IMR-90 (cell line): Measurements from ENCODE around the gene PTEN. TPM values are rescaled to one million over a fixed set of nuclear protein-coding genes. Genes with fewer than 3 reads are reported as not detected.

Source experiments
- ATAC-seq: fragments of 200-7000 bp; cut with Tn5 transposase; 2 replicates; pipeline ENCODE4 v1.9.1; 2020; ENCODE audit warnings: low read depth, mild to moderate bottlenecking, moderate library complexity
- BruUV-seq: library from RNA; stranded (reverse); fragments of 400-500 nt; replicated peaks from 2 replicates; lab custom pipeline; 2021; lab: Mats Ljungman, UMichigan
- CTCF ChIA-PET: fragments of 300-600 bp; formaldehyde crosslinking; extraction: SDS; loops from one replicate; lab custom pipeline; 2021; ENCODE audit warnings: antibody characterized with exemption; lab: Yijun Ruan, JAX
- POLR2A ChIA-PET: fragments of 300-600 bp; sonication (Branson Sonifier 250); formaldehyde crosslinking; loops from one replicate; lab custom pipeline; 2022; ENCODE audit warnings: antibody characterized with exemption; ENCODE audit not compliant: unreplicated experiment; lab: Charles Lee
- DNase-seq: peaks from one replicate; pipeline ENCODE4 v3.0.0; 2013
- H2AFZ ChIP-seq: replicated peaks from 2 replicates; pipeline ENCODE3; 2013; ENCODE audit warnings: low read length, mild to moderate bottlenecking; ENCODE audit not compliant: poor library complexity
- H2AK5ac ChIP-seq: 2 replicates; pipeline ENCODE4 v1.6.1; 2013; ENCODE audit warnings: low read depth, low read length, inconsistent platforms
- H2AK9ac ChIP-seq: replicated peaks from 2 replicates; pipeline ENCODE3; 2013; ENCODE audit warnings: mild to moderate bottlenecking, low read depth, low read length, moderate library complexity; ENCODE audit not compliant: poor library complexity
- H2BK120ac ChIP-seq: 2 replicates; pipeline ENCODE4 v1.6.1; 2013; ENCODE audit warnings: low read depth, low read length, inconsistent platforms
- H2BK15ac ChIP-seq: 3 replicates; pipeline ENCODE4 v1.6.1; 2013; ENCODE audit warnings: low read depth, low read length, inconsistent platforms
- H2BK20ac ChIP-seq: 2 replicates; pipeline ENCODE4 v1.6.1; 2013; ENCODE audit warnings: low read depth, mild to moderate bottlenecking, inconsistent platforms, low read length, moderate library complexity
- H2BK5ac ChIP-seq: 2 replicates; pipeline ENCODE4 v1.6.1; 2013; ENCODE audit warnings: mild to moderate bottlenecking, low read depth, low read length, inconsistent platforms; ENCODE audit not compliant: poor library complexity, severe bottlenecking
- H3K14ac ChIP-seq: replicated peaks from 2 replicates; pipeline ENCODE4 v1.6.1; 2013; ENCODE audit warnings: low read depth, low read length, inconsistent platforms
- H3K18ac ChIP-seq: 2 replicates; pipeline ENCODE4 v1.6.1; 2013; ENCODE audit warnings: low read depth, low read length, control low read depth
- H3K23ac ChIP-seq: 2 replicates; pipeline ENCODE4 v1.6.1; 2013; ENCODE audit warnings: low read depth, low read length, inconsistent platforms
- H3K27ac ChIP-seq: 2 replicates; pipeline ENCODE4 v1.5.1; 2013; ENCODE audit warnings: mild to moderate bottlenecking, control low read depth, low read length; ENCODE audit not compliant: insufficient read depth
- H3K27me3 ChIP-seq: 2 replicates; pipeline ENCODE4 v1.6.1; 2013; ENCODE audit warnings: low read length; ENCODE audit not compliant: control insufficient read depth, insufficient read depth
- H3K36me3 ChIP-seq: 2 replicates; pipeline ENCODE4 v1.6.1; 2013; ENCODE audit warnings: low read length, mixed read lengths; ENCODE audit not compliant: control insufficient read depth, insufficient read depth
- H3K4ac ChIP-seq: 2 replicates; pipeline ENCODE4 v1.6.1; 2013; ENCODE audit warnings: low read depth, low read length, inconsistent platforms
- H3K4me1 ChIP-seq: 2 replicates; pipeline ENCODE4 v1.6.1; 2013; ENCODE audit warnings: low read length, mixed read lengths; ENCODE audit not compliant: control insufficient read depth, insufficient read depth
- H3K4me2 ChIP-seq: 2 replicates; pipeline ENCODE4 v1.6.1; 2013; ENCODE audit warnings: low read depth, mild to moderate bottlenecking, control low read depth, low read length, moderate library complexity
- H3K4me3 ChIP-seq: 2 replicates; pipeline ENCODE4 v1.5.1; 2013; ENCODE audit warnings: low read depth, mild to moderate bottlenecking, control low read depth, low read length, moderate library complexity; ENCODE audit not compliant: insufficient read depth
- H3K56ac ChIP-seq: 2 replicates; pipeline ENCODE4 v1.6.1; 2013; ENCODE audit warnings: low read length, inconsistent platforms; ENCODE audit not compliant: insufficient read depth; ENCODE audit errors: extremely low read depth
- H3K79me1 ChIP-seq, 2 experiments: 2 replicates each; pipeline ENCODE4 v1.6.1; 2013; ENCODE audit warnings: low read length in 2 of 2, inconsistent platforms in 1 of 2, low read depth in 1 of 2
- H3K9ac ChIP-seq: 2 replicates; pipeline ENCODE4 v1.6.1; 2013; ENCODE audit warnings: low read depth, low read length, control low read depth
- H3K9me1 ChIP-seq: 2 replicates; pipeline ENCODE4 v1.6.1; 2013; ENCODE audit warnings: low read length, inconsistent platforms; ENCODE audit not compliant: insufficient read depth
- H3K9me3 ChIP-seq: 2 replicates; pipeline ENCODE4 v1.6.1; 2013; ENCODE audit warnings: low read length; ENCODE audit not compliant: control insufficient read depth, insufficient read depth
- H4K20me1 ChIP-seq: 2 replicates; pipeline ENCODE4 v1.6.1; 2013; ENCODE audit warnings: low read length, inconsistent platforms; ENCODE audit not compliant: insufficient read depth
- H4K5ac ChIP-seq: 2 replicates; pipeline ENCODE4 v1.6.1; 2013; ENCODE audit warnings: mild to moderate bottlenecking, low read depth, low read length, control low read depth
- H4K8ac ChIP-seq, 2 experiments: 2 replicates each; pipeline ENCODE4 v1.6.1; 2013; ENCODE audit warnings: low read depth in 2 of 2, low read length in 2 of 2, control low read depth in 1 of 2, inconsistent platforms in 1 of 2
- H4K91ac ChIP-seq: 2 replicates; pipeline ENCODE4 v1.6.1; 2013; ENCODE audit warnings: low read depth, low read length, inconsistent platforms; ENCODE audit not compliant: insufficient read depth
- BHLHE40 ChIP-seq: fragments of 150-350 bp; IDR thresholded peaks from 2 replicates; pipeline ENCODE4 v1.6.1; 2016; ENCODE audit warnings: mild to moderate bottlenecking, low read depth, low read length
- CEBPB ChIP-seq: IDR thresholded peaks from 2 replicates; pipeline ENCODE4 v1.6.1; 2012; ENCODE audit warnings: low read depth, low read length, improper control_type of control experiment
- CHD1 ChIP-seq: IDR thresholded peaks from 2 replicates; pipeline ENCODE4 v1.6.1; 2012; ENCODE audit warnings: low read depth, low read length, improper control_type of control experiment
- MAZ ChIP-seq: IDR thresholded peaks from 2 replicates; pipeline ENCODE4 v1.6.1; 2012; ENCODE audit warnings: low read depth, mild to moderate bottlenecking, low read length, improper control_type of control experiment, moderate library complexity, borderline replicate concordance
- MXI1 ChIP-seq: IDR thresholded peaks from 2 replicates; pipeline ENCODE4 v1.6.1; 2012; ENCODE audit warnings: low read depth, mild to moderate bottlenecking, low read length, moderate library complexity, borderline replicate concordance
- RAD21 ChIP-seq: IDR thresholded peaks from 2 replicates; pipeline ENCODE4 v1.6.1; 2012; ENCODE audit warnings: low read length, improper control_type of control experiment
- RFX5 ChIP-seq: IDR thresholded peaks from 2 replicates; pipeline ENCODE4 v1.8.0; 2012; ENCODE audit warnings: low read depth, mild to moderate bottlenecking, low read length, moderate library complexity
- whole genome bisulfite sequencing, 2 experiments: methylation state at CpG; one replicate each; pipeline versions ENCODE4 v1.1.5 to v1.1.7; 2013; ENCODE audit warnings: missing lambda C conversion rate in 2 of 2; ENCODE audit not compliant: insufficient read length in 1 of 2; ENCODE audit errors: extremely low coverage in 2 of 2; 5-methylcytosine and 5-hydroxymethylcytosine counted together
- dilution Hi-C: fragments of 300-500 bp; cut with HindIII; formaldehyde crosslinking; loops from one replicate; pipeline ENCODE4 v1.14.3; 2018; ENCODE audit warnings: low sequenced_read_pairs; ENCODE audit not compliant: unreplicated experiment
- in situ Hi-C: fragments of 300-500 bp; cut with MboI; formaldehyde crosslinking; loops from 3 replicates; pipeline ENCODE4 v1.14.3; 2019; ENCODE audit warnings: low sequenced_read_pairs, inconsistent platforms, mixed read lengths
- intact Hi-C: fragments of 100-400 bp; cut with micrococcal nuclease; formaldehyde crosslinking; loops from 2 replicates; pipeline ENCODE4 v1.10.0; 2022
- polyA plus RNA-seq, 3 experiments: library from polyadenylated mRNA; depleted of rRNA; stranded (reverse); fragments of >200 nt; gene quantifications; 2 replicates each; pipeline ENCODE4 v1.2.3, GENCODE V29; 2012; ENCODE audit warnings: low replicate concordance in 1 of 3
- total RNA-seq: library from RNA; depleted of rRNA; stranded (reverse); fragments of >200 nt; gene quantifications from 2 replicates; pipeline ENCODE4 v1.2.3, GENCODE V29; 2012
- TF ChIP-seq, protein P1 (sequence below): conservative IDR thresholded peaks from 2 replicates; pipeline ENCODE4 v1.5.1; 2012; ENCODE audit warnings: mild to moderate bottlenecking, low read depth, low read length, improper control_type of control experiment
- TF ChIP-seq, protein P2 (sequence below): fragments of 150-350 bp; IDR thresholded peaks from 2 replicates; pipeline ENCODE4 v1.6.1; 2017; ENCODE audit warnings: mild to moderate bottlenecking, antibody characterized with exemption, low read length, low read depth
- TF ChIP-seq, protein P3 (sequence below): fragments of 150-350 bp; IDR thresholded peaks from 2 replicates; pipeline ENCODE4 v1.6.1; 2016; ENCODE audit warnings: low read depth, mild to moderate bottlenecking, low read length, moderate library complexity, borderline replicate concordance

The PTEN gene
- total and polyA plus RNA-seq, 2 of the 4 experiments (the other 2 are of a cell fraction): 12.0 to 38.9 TPM

DNA sequence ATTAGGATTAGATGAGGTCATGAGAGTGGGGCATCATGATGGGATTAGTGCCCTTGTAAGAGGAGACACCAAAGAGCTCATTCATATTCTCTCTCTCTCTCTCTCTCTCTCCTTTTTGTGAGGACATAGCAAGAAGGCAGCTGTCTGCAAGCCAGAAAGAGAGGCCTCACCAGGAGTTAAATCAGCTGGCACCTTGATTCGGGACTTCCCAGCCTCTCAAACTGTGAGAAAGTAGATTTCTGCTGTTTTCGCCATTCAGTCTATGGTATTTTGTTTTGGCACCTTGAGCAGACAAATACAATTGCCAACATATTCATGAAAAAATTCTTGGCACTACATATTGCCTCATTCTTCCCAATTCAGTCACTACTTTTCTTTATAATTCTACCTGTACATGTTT lies 24.8 kb upstream of the PTEN start:
- no peak for TF ChIP-seq CHD1
- TF ChIP-seq, protein P1, sequence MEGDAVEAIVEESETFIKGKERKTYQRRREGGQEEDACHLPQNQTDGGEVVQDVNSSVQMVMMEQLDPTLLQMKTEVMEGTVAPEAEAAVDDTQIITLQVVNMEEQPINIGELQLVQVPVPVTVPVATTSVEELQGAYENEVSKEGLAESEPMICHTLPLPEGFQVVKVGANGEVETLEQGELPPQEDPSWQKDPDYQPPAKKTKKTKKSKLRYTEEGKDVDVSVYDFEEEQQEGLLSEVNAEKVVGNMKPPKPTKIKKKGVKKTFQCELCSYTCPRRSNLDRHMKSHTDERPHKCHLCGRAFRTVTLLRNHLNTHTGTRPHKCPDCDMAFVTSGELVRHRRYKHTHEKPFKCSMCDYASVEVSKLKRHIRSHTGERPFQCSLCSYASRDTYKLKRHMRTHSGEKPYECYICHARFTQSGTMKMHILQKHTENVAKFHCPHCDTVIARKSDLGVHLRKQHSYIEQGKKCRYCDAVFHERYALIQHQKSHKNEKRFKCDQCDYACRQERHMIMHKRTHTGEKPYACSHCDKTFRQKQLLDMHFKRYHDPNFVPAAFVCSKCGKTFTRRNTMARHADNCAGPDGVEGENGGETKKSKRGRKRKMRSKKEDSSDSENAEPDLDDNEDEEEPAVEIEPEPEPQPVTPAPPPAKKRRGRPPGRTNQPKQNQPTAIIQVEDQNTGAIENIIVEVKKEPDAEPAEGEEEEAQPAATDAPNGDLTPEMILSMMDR: no peak
- no peak for TF ChIP-seq RFX5
- TF ChIP-seq MAZ: no peak
- no peak for TF ChIP-seq MXI1
- TF ChIP-seq, protein P2, sequence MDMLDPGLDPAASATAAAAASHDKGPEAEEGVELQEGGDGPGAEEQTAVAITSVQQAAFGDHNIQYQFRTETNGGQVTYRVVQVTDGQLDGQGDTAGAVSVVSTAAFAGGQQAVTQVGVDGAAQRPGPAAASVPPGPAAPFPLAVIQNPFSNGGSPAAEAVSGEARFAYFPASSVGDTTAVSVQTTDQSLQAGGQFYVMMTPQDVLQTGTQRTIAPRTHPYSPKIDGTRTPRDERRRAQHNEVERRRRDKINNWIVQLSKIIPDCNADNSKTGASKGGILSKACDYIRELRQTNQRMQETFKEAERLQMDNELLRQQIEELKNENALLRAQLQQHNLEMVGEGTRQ: no peak
- TF ChIP-seq, protein P3, sequence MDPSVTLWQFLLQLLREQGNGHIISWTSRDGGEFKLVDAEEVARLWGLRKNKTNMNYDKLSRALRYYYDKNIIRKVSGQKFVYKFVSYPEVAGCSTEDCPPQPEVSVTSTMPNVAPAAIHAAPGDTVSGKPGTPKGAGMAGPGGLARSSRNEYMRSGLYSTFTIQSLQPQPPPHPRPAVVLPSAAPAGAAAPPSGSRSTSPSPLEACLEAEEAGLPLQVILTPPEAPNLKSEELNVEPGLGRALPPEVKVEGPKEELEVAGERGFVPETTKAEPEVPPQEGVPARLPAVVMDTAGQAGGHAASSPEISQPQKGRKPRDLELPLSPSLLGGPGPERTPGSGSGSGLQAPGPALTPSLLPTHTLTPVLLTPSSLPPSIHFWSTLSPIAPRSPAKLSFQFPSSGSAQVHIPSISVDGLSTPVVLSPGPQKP: no peak
- no peak for TF ChIP-seq BHLHE40
- no peak for TF ChIP-seq CEBPB
- no peak for TF ChIP-seq RAD21
- Histone ChIP-seq H3K18ac (no peak overlapping the region), H3K9me3 (no peaks in the 10 kb centered on the region), H3K9ac (no peak overlapping the region), H2AK9ac (no peak overlapping the region), H2BK20ac (no peak overlapping the region), H4K5ac (no peak overlapping the region), H3K23ac (no peak overlapping the region), H3K4me2 (no peak overlapping the region), H3K27ac (no peak overlapping the region), H3K36me3 (no peaks in the 10 kb centered on the region), H4K91ac (no peak overlapping the region), H2BK5ac (no peak overlapping the region), H3K56ac (no peak overlapping the region), H2BK120ac (no peak overlapping the region), H2AK5ac (no peak overlapping the region), H4K8ac (no peak overlapping the region), H3K4ac (no peak overlapping the region), H3K9me1 (peaks cover 6% of the 10 kb centered on the region; the same call in 1 of the 2 replicates), H2AFZ (no peak overlapping the region), H3K27me3 (no peaks in the 10 kb centered on the region), H3K4me3 (no peak overlapping the region), H4K20me1 (no peaks in the 10 kb centered on the region), H2BK15ac (no peak overlapping the region), H3K14ac (no peak overlapping the region), H3K79me1 (peaks cover 0 to under 1% of the 10 kb centered on the region in 2 experiments; a peak in 1 of 4 replicates), H3K4me1 (peaks cover 4% of the 10 kb centered on the region; the same call in 1 of the 2 replicates)
- no peak for DNase-seq
- intact Hi-C loops: no loop called here
- no TSS peak for BruUV-seq
- WGBS, 2 experiments: no CpG with 5 or more reads among the region's 2 CpGs
- dilution Hi-C loops: no loop called here
- CTCF ChIA-PET: no interaction called here
- in situ Hi-C loops: no loop called here
- POLR2A ChIA-PET: no interaction called here
- ATAC-seq: no peak
